ENCODE measurements around the gene PI4KA.
"Not testable (repeated sequence)": the region's sequence is repeated elsewhere in the genome, so short reads cannot be mapped to it uniquely, and the experiment has no call there.

Gene PI4KA

DNA sequence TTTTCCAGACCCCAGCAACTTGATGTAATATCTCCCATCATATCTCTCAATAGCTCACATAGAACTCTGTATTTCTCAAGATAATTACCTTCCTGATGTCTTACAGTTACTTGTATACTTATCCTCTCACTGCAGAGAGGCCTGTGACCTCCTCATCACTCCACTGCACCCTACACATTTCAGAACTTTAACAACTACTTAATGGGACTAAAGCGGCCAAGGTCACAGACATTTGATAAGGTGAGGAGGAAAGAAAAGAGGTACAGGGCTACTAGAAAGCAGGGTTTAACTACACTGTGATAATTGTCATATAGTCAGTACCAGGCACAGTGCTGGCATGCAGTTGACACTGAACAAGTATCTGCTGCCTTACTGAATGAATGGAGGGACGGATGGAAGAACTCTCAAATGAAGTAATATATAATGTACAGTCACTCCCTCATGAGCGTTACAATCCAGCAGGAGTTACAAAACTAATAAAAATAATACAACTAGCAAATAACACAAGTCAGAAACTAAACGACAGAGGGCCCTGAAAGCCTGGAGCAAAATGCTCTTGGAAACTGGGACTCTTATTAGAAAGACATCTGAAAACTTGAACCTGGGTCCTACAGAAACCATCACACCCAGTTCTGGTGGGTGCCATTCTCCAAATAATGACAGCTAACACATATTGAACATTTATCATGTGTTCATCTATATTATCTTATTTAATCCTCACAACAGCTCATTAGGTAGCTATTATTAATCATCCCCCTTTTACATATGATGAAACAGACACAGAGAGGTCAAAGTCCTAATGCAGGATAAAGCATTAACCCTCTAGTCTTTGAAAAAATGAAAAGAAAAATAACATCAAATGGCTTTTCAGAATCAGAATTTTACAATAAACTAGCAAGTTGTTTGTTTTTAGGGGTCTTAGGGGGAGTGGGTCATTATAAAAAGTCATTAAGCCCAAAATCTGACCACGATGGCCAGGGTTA lies 14.3 kb downstream of the PI4KA start:
- DNase-seq, result no peak

DNA sequence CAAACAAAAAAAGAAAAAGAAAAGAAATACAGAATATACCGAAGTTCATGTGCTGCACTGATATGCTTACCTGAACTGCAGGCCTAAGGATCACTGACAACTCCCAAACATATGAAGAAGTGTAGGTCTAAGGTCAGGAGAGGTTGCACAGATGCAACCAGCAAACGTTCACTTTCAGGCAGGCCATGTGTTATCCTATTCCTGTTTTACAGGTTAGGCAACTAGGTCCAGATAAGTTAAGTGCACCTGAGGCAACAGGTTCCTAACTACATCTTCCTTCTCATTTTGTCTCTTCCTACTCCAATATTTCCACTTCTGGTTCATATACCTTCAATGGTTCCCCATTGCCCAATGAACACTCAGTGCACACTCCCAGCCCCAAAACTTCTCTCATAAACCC lies 15.1 kb downstream of the PI4KA start:
- no peak for DNase-seq

DNA sequence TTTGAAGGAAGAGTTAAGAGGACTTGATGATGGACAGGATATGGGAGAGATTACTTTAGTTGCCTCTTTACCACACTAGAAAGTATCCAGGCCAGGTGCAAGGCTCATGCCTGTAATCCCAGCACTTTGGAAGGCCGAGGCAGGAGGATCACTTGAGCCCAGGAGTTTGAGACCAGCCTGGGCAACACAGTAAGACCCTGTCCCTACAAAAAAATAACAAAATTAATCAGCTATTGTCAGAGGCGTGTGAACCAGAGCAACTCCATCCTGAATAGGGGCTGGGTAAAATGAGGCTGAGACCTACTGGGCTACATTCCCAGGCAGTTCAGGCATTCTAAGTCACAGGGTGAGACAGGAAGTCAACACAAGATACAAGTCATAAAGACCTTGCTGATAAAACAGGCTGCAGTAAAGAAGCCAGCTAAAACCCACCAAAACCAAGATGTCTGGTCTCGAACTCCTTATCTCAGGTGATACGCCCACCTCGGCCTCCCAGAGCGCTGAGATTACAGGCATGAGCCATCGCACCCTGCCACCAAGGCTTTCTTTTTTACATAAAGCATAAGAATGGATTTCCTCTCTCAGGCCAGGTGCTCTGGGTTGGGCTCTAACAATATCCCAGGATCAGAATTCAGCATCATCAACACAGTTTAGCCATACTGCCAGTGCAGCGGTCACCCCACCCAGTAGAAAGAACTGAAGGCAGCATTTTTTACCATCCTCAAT lies 17.8 kb downstream of the PI4KA start:
- DNase-seq, result peak; percentile 17 to 22

DNA sequence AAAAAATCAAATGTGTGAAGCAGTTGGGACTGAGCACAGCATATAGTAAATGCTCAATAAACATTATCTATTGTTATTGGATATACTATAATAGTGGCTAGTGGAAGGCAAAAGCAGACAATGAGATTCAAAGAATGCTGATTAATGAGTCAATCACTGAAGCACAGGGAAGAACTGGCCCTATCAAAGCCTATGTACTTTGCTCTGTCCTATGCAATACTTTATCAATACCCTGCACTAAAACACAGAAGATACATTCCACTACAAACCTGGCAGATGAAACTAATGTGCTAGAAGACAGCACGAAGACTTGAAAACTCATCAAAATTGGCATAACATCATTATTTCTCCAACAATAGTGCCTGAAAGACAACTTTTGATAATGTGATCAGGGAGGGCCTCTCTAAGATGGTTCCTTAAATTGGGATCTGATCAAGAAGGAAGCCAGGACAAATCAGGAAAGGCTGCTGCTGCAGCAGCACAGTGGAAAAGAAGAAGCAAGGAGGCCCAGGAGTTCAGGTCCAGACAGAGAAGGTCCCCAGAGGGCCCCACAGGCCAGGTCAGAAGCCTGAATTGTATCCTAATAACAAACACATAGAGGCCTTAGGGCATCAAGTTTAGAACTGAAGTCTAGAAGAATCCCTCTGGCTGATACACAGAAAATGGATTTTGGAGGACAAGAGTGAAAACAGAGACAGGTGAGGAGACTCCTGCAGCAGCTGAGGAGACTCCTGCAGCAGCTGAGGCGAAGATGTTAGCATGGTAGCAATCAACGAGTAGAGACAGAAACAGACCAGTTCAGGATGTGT lies 18.6 kb downstream of the PI4KA start:
- no peak for DNase-seq

DNA sequence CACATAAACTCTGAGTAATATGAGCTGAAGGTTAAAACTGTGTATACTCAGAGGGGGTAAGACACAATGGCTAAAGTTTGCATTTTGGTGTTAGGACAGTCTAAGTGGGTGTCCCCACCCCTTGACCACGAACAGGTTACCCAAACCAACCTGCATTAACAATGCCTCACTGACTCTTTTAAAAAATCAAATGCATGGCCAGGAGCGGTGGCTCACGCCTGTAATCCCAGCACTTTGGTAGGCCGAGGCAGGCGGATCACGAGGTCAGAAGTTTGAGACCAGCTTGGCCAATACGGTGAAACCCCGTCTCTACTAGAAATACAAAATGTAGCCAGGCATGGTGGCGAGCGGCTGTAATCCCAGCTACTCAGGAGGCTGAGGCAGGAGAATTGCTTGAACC lies 19.3 kb downstream of the PI4KA start:
- DNase-seq, result not testable (repeated sequence)

DNA sequence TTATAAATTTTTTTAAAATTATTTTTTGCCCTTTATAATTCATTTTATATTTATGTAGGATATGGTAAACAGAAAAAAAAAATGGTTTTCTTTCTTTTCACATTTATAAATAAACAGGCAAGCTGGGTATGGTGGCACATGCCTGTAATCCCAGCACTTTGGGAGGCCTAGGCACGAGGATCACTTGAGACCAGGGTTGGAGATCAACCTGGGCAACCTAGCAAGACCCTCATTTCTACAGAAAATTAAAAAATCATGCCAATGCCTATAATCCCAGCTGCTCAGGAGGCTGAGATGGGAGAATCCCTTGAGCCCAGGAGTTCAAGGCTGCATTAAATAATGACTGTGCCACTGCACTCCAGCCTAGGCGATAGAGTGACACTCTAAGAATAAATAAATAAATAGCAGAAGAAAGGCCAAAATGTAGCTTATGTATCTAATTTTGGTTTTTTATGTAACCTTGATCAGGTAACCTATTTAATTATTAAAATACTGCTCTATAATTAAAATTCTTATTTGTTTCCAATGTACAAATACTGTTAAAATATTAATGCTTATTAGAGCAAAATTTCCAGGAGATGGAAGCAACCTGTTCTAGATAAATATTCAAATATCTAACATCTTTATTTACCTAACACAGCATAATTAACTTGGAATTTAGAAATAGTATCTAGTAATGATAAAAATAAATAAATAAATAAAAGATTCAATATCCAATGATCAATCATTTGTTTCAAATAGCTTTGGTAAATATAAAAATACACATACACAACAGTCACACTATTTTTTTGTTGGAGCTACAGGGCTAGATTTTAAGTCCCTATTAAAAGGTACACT lies 21.4 kb downstream of the PI4KA start:
- no peak for DNase-seq

DNA sequence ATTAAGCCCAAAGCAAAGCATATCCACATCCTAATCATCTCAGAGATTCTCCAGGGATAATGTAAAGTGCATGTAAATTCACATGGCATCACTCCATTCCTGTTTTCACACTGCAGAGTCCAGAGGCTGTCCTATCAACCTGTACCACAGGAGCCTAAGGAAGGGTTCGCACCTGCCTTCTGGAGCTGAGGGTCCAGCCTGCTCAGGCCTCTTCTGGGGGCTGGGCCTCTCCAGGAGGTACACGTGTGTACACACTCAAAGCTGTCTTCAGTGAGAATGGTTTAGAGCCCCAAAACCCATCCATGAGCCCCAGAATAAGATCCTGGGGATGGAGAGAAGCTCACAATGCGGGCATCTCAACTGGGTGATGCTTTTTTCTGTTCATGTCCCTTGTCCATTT lies 23.9 kb downstream of the PI4KA start:
- DNase-seq, result no peak

DNA sequence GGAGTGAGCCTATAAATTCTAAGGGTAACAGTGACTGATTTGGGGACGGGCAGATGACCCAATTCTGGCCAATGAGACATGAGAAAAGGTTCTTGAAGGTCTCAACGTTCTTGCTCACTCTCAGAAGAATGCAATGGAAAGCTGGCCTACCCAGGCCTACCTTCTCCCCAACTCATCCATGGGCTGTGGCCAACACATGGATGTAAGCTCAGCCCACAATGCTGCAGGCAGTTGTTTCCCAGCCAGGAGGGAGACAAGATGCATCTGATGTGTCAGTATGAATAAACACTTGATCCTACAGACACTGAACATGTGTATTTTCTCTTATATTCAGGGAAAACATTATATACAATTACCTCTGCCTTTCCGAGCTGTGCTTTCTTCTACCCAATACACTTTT lies 24.4 kb downstream of the PI4KA start:
- no peak for DNase-seq

DNA sequence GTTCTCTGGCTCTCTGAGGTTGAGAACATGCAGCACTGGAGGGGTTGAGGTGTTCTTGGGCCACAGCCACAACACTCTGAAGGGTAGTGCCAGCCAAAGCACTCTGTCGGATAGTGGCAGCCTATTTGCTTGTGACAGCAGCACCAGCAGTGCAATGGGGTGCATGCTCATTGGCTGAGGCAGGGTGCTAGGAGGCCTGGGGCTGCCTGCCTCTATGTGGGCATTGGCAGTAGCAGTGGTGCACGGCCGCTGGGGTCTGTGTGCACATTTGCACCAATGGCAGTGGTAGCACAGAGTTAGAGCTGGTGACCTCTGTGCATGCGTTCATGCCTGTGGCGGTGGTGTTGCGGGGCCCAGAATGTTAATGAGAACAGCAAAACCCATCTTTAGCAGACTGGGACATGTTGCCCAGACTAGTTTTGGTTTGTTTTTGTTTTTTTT lies 25.4 kb downstream of the PI4KA start:
- DNase-seq, result no peak

DNA sequence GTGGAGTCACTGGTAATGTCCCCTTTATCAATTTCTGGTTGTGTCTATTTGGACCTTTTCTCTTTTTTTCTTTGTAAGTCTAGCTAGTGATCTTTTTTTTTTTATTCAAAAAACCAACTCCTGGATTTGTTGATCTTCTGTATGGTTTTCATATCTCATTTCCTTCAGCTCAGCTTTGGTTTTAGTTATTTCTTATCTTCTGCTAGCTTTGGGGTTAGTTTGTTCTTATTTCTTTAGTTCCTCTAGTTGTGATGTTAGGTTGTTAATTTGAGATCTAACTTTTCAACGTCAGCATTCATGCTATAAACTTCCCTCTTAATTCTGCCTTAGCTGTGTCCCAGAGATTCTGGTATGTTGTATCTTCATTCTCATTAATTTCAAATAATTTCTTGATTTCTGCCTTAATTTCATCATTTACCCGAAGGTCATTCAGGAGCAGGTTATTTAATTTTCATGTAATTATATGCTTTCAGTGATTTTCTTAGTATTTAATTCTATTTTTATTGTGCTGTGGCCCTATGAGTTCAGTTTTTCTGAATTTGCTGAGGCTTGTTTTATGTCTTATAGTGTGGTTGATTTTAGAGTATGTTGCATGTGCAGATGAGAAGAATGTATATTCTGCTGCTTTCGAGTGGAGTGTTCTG lies 29.0 kb downstream of the PI4KA start:
- DNase-seq, result no peak

DNA sequence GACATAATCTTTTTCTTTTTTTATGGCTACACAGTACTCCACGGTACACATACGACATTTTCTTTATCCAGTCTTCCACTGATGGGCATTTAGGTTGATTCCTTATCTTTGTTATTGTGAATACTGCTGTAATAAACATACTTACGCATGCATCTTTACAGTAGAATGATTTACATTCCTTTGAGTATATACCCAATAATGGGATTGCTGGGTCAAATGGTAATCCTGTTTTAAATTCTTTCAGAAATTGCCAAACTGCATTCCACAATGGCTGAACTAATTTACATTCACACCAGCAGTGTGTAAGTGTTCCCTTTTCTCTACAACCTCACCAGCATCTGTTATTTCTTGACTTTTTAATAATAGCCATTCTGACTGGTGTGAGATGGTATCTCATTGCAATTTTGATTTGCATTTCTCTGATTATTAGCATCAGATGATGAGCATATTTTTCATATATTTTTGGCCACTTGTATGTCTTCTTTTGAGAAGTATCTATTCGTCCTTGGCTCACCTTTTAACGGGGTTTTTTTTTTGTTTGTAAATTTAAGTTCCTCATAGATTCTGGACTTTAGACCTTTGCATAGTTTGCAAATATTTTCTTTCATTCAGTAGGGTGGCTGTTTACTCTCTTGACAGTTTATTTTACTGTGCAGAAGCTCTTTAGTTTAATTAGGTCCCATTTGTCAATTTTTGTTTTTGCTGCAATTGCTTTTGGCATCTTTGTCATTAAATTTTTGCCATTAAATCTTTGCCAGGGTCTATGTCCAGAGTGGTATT lies 32.0 kb downstream of the PI4KA start:
- not testable (repeated sequence) for DNase-seq

DNA sequence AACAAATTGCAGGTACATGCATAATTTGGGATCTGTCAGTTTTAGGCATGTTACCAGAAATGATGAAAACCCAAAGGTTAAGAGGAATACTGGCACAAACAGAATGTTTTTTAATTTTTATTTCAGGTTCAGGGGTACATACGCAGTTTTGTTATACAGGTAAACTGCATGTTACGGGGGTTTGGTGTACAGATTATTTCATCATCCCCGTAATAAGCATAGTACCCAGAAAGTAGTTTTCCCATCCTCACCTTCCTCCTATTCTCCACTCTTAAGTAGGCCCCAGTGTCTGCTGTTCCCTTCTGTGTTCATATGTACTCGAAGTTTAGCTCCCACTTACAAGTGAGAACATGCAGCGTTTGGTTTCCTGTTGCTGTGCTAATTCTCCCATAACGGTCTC lies 33.0 kb downstream of the PI4KA start:
- no peak for DNase-seq

DNA sequence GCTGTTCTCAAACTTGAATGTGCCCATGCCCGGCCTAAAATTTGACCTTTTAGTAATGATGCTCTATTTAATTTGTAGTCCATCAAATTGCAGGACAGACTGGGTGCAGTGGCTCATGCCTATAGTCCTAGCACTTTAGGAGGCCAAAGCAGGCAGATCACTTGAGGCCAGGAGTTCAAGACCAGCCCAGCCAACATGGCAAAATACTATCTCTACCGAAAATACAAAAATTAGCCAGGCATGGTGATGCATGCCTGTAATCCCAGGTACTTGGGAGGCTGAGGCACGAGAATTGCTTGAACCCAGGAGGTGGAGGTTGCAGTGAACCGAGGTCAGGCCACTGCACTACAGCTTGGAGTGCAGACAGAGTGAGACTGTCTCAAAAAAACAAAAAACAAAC lies 33.4 kb downstream of the PI4KA start:
- not testable (repeated sequence) for DNase-seq

DNA sequence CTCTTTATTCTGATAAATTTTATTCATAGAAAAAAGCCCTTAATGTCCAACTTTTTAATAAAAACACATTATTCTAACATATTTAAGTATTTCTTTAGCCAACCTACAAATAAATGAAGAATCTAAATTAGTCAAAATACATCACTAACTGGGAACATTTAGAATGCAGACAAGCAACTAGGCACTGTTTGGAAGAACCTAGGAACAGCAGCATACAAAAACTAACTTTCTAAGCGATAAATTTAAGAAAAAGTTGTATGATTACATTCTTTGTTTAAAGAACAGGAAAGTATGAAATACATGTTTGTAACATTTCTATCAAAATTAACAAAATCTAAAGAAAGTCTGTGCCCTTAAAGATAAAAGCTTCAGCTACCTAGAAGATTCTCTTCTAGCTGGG lies 35.3 kb downstream of the PI4KA start:
- DNase-seq, result no peak

DNA sequence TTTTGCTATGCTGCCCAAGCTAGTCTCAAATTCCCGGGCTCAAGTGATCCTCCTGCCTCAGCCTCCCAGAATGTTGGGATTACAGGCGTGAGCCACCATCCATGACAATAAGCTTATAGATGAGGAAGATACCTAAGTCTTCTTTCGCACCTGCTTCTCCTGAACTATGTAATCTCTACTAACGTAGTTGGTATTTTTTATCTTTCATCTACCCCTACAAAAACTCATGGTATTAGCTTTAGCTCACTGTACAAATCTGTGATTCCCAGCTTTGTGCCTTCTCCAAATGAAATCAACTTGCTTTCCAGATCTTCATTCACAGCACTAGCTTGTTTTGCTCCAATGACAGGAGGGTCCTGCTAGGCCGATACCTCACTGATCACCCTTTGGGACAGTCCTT lies 36.4 kb downstream of the PI4KA start:
- DNase-seq, result no peak

DNA sequence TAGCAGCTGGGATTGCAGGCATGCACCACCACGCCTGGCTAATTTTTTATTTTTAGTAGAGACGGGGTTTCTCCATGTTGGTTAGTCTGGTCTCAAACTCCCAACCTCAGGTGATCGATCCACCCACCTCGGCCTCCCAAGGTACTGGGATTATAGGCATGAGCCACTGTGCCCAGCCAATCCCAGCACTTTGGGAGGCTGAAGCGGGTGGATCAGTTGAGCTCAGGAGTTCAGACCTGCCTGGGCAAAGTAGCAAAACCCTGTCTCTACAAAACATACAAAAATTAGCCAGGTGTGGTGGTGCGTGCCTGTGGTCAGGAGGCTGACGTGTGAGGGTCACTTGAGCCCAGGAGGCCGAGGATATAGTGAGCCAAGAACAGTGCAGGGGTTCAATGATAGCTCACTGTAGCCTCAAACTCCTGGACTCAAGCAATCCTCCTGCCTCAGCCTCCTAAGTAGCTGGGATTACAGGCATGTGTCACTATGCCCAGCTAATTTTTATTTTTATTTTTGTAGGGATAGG lies 36.8 kb downstream of the PI4KA start:
- DNase-seq, result not testable (repeated sequence)

DNA sequence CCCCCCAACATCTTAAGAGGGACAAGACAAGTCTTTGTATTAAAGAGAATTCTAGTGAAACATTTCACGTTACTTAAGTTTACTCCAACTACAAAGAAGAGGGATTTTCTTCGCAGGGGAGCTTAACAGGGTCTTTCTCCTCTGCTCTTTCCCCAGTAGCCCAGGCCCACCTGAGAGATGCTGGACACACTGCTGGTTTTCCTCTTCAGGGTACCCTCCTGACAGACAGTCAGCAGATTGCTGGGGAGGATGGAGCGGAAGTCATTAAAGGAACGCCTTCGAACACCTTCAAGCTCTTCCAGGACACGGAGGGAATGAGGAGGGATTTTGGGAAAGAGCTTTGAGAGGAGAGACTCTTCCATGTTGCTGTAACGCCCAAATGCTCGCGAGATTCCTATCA lies 39.1 kb downstream of the PI4KA start:
- DNase-seq, result no peak

DNA sequence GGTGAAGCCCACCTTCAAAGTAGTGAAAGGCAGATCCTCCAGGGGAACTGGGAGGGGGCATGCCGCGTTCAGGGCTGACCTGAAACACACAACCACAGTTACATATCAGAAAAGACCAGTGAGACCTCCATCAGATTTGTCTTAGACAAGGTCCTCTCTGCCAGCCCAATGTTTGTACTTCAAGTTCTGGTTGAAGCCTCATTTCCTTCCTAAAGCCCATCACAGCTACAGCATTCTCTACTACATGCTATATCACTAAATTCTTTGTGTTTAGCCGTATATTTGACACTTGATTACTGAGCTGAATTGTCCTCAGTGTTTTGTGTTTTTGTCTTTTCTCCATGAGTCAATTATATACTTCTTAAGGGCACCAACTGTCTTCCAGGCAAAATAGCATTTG lies 40.1 kb downstream of the PI4KA start:
- no peak for DNase-seq

DNA sequence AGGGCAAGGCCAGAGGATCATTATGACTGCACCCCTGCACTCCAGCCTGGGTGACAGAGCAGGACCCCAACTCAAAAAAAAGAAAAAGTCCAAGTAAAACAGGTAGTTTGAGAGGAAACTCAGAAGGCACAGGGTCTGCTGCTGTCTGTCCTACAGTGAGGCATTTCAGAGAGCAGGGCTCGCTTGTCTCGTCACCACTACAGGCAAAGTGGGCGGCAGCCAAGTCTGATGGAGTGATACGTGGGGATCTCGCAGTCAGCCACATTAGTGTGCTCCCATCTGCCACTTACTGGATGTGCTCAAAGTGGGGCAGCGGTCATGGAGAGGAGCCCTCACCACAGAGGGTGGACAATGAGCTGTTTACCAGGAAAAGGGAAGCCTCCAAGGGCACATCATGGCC lies 42.1 kb downstream of the PI4KA start:
- DNase-seq, result no peak

DNA sequence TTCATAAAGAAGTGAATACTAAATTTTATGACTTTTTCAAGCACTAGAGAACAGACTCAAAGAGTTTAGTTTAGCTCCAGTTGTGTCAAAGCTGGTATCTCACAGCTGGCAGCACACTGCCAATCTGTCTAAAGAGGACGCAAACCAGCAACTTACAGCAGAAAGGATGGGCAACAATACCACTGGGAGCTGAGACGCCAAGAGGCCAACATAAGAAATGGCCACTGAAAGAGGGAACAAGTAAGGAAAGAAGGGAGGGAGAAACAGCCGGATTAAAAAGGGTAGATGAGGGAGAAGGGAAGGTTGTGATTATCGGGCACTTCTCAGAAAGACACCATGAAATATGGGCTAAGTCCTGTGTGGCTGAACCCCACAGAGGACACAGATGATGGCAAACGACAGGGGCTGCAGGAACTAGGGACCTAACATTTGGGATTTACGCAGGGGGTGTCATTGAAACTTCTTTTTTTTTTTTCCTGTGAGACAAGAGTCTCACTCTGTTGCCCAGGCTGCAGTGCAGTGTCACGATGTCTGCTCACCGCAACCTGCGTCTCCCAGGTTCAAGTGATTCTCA lies 43.0 kb downstream of the PI4KA start:
- DNase-seq, result no peak

Data from activated CD4-positive, alpha-beta T cell treated with anti-CD3 and anti-CD28 coated beads, Interleukin-2, amount 50 U/mL, for 48 hours (primary cell).